ENCODE results near the gene PTPRG. TPM values are rescaled to one million over a fixed set of nuclear protein-coding genes. Genes with fewer than 3 reads are reported as not detected.

Gene PTPRG
- total RNA-seq, 2 donors from 2014 or later, result 0.31 to 1.3 TPM

DNA sequence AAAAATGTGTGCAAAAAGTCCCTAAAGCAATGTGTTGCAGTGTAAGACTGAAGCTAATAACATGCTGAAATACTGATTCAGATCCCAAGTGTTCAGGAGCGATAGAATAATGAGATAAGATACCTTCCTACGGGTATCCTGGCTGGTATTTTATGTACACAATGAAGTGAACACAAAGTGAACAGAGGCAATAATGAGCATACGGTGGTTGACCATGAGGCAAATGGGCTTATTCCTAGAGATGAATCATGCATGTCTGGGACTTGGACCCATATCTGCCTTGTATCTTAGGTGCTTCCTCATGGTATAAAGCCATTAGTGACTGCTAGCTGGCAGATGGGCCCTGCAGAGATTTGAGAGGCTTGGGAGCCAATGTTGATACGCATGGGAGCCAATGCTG is 21.5 kb downstream of the PTPRG start:
- H3K27me3 Mint-ChIP-seq (ENCODE audit: low read depth), result no peaks in the 10 kb centered on the region
- H3K27ac Mint-ChIP-seq, result no peak overlapping the region
- DNase-seq, result no peak
- no peaks in the 10 kb centered on the region for H3K36me3 Mint-ChIP-seq (ENCODE audit: insufficient read depth in 2 of 2)
- H3K9me3 Mint-ChIP-seq, result no peaks in the 10 kb centered on the region
- ATAC-seq (replicated peaks in 1 of 2), result no peak
- no peaks in the 10 kb centered on the region for H3K4me1 Mint-ChIP-seq (ENCODE audit: low read depth)
- H3K4me3 Mint-ChIP-seq, result no peak overlapping the region

DNA sequence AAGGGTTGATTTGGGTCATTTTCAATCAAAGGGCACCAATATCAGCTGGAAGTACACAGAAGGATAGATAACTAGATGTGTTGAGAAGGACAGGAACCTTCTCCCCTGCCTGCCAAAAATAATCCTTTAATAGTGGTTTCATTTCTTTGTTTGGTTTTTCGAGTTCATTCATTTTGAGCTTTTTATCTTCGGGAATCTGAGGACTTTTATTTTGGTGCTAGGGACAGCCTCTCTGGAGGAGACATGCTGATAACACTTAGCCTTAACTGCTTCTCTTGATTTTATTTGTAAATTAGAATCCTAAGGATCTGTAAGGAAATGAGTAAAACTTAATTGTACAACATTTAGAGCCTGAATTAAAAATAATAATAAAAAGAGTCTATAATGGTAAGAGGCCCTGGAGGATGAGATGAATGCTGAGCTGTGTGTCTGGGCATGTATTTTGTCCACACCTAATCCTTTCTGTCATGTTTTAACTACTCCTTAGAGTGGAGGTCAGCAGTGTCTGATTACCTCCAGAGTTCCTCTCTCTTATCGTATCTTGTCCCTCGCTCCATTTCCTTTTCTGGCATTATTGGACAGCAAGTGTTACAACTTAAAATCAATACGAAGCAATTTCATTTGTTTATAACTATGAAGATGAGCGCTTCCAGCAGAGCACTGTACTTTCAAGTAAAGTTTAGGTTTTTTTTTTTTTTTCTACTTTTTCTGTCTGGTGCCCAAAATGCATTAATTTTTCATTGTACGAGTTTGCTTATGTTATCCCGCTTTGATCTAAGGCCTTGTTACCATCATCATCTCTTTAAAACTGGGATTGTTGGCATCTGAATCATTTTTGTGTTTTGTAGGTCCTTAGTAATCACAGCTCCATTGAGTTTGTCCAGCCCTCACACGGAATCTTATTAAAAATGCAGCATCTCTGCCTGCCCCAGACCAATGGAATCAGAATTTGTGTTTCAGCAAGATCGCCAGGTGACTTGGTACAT is 22.8 kb downstream of the PTPRG start:
- no peak for ATAC-seq (replicated peaks in 1 of 2)
- Mint-ChIP-seq H3K36me3 (ENCODE audit: insufficient read depth in 2 of 2) (no peaks in the 10 kb centered on the region), H3K27ac (no peak overlapping the region), H3K9me3 (no peaks in the 10 kb centered on the region), H3K27me3 (ENCODE audit: low read depth) (no peaks in the 10 kb centered on the region), H3K4me1 (ENCODE audit: low read depth) (no peaks in the 10 kb centered on the region), H3K4me3 (no peak overlapping the region)
- DNase-seq, result no peak

DNA sequence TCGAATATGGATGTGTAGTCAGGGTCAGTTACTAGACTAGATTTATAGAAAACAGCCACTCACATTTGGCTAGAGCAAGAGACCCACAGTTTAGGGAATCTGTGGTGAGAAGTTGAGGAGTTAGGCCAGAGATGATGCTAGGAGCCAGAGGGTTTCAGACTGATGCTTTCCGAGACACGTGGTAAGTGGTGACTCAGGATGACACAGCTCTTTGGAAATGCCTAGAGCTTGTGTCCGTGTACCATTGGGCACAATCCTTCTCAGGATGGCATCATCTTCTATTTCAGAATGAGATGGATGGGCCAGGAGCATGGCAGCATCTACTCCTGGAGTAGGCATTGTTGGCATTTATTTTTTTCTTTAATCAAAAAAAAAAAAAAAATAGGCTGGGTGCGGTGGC is 28.5 kb downstream of the PTPRG start:
- H3K9me3 Mint-ChIP-seq, result peaks cover 1 to 2% of the 10 kb centered on the region in 2 donors
- no peaks in the 10 kb centered on the region for H3K27me3 Mint-ChIP-seq (ENCODE audit: low read depth)
- H3K27ac Mint-ChIP-seq, result no peak overlapping the region
- ATAC-seq (replicated peaks in 1 of 2) (no peak), DNase-seq (no peak)
- no peak overlapping the region for H3K4me3 Mint-ChIP-seq
- H3K36me3 Mint-ChIP-seq (ENCODE audit: insufficient read depth in 2 of 2), result no peaks in the 10 kb centered on the region
- no peaks in the 10 kb centered on the region for H3K4me1 Mint-ChIP-seq (ENCODE audit: low read depth)

GRCh38 chr3:61591300-61591699 is 29.9 kb downstream of the PTPRG start:
- DNase-seq, result no peak
- Mint-ChIP-seq H3K27me3 (ENCODE audit: low read depth) (no peaks in the 10 kb centered on the region), H3K4me1 (ENCODE audit: low read depth) (no peaks in the 10 kb centered on the region), H3K4me3 (no peak overlapping the region), H3K9me3 (peaks cover 1 to 2% of the 10 kb centered on the region in 2 donors), H3K36me3 (ENCODE audit: insufficient read depth in 2 of 2) (no peaks in the 10 kb centered on the region), H3K27ac (no peak overlapping the region)
- ATAC-seq (replicated peaks in 1 of 2), result no peak

DNA sequence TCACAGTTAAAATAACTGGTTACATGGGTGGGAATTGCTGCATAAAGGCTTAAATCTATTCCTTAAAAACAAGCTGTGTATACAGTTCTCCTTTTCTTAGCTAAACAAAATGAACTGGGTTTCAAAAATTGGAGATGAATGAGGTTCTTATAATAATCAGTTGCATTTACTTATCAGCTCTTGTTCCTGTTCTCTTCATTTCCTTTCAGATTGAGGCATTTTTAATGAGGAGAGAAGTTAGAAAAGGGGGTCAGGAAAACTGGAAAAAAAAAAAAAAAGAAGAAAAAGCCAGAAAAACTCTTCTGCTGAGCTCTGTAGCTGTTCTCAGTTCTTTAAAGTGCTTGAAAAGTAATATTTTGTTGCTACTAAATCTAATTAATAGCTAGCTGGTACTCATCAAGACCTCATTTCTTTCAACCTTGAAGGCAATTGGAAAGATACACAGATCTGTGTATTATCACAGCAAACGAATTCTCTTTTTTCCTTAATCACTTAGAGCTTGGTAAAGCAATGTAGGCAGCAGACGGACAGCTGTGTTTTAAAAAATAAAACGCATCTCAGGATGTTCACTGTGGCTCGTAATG is 32.2 kb downstream of the PTPRG start:
- no peak for DNase-seq
- H3K4me1 Mint-ChIP-seq (ENCODE audit: low read depth), result no peaks in the 10 kb centered on the region
- no peaks in the 10 kb centered on the region for H3K27me3 Mint-ChIP-seq (ENCODE audit: low read depth)
- peaks cover 1 to 2% of the 10 kb centered on the region in 2 donors for H3K9me3 Mint-ChIP-seq
- ATAC-seq (replicated peaks in 1 of 2), result no peak
- no peaks in the 10 kb centered on the region for H3K36me3 Mint-ChIP-seq (ENCODE audit: insufficient read depth in 2 of 2)
- H3K27ac Mint-ChIP-seq, result no peak overlapping the region
- no peak overlapping the region for H3K4me3 Mint-ChIP-seq

GRCh38 chr3:61594144-61594963 is 33.0 kb downstream of the PTPRG start:
- ATAC-seq (replicated peaks in 1 of 2) (no peak), DNase-seq (no peak)
- Mint-ChIP-seq H3K4me1 (ENCODE audit: low read depth) (no peaks in the 10 kb centered on the region), H3K27ac (no peak overlapping the region), H3K36me3 (ENCODE audit: insufficient read depth in 2 of 2) (no peaks in the 10 kb centered on the region), H3K9me3 (peaks cover 1 to 2% of the 10 kb centered on the region in 2 donors), H3K27me3 (ENCODE audit: low read depth) (no peaks in the 10 kb centered on the region), H3K4me3 (no peak overlapping the region)

DNA sequence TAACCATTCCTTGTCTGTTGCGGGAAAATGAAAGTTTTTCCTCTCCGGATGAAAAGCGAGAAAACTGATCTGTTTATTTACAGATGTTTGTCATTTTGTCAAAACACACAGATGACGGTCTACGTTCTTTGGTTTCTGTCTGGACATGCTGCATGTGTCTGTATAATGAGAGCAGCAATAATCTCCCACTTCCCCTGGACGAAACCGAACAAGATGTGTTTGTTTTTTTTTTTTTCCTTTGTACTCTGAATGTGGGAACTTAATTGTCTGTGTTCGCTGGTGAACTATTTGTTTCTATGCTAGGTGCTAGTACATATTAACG is 33.6 kb downstream of the PTPRG start:
- H3K4me3 Mint-ChIP-seq, result no peak overlapping the region
- H3K27ac Mint-ChIP-seq, result no peak overlapping the region
- DNase-seq (no peak), ATAC-seq (replicated peaks in 1 of 2) (no peak)
- H3K36me3 Mint-ChIP-seq (ENCODE audit: insufficient read depth in 2 of 2), result no peaks in the 10 kb centered on the region
- no peaks in the 10 kb centered on the region for H3K4me1 Mint-ChIP-seq (ENCODE audit: low read depth)
- no peaks in the 10 kb centered on the region for H3K27me3 Mint-ChIP-seq (ENCODE audit: low read depth)
- H3K9me3 Mint-ChIP-seq, result peaks cover 0 to 1% of the 10 kb centered on the region in 2 donors

GRCh38 chr3:61595288-61595687 is 33.9 kb downstream of the PTPRG start:
- Mint-ChIP-seq H3K4me1 (ENCODE audit: low read depth) (no peaks in the 10 kb centered on the region), H3K36me3 (ENCODE audit: insufficient read depth in 2 of 2) (no peaks in the 10 kb centered on the region), H3K9me3 (peaks cover 0 to 1% of the 10 kb centered on the region in 2 donors), H3K27ac (no peak overlapping the region), H3K4me3 (no peak overlapping the region), H3K27me3 (ENCODE audit: low read depth) (no peaks in the 10 kb centered on the region)
- ATAC-seq (replicated peaks in 1 of 2), result no peak
- no peak for DNase-seq

DNA sequence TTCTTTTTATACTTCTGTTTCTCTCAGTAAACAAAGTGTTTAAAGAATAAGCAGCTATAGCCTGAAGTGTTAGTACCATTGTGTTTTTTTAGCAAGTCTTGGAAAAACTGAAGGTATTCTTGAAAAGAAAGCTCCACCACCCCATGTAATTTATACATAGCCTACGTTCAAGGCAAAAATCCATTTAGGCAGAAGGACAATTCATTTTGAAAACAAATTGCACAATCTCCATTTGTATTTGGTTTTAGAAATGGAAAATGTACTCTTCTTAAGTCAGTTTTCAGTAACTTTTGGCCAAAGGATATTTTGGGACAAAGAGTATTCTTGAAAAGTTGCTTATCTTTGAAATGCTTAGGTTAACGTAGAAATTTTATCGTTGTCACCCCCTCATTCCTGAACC is 34.5 kb downstream of the PTPRG start:
- H3K9me3 Mint-ChIP-seq, result peaks cover 0 to 1% of the 10 kb centered on the region in 2 donors
- no peak for ATAC-seq (replicated peaks in 1 of 2)
- DNase-seq, result no peak
- H3K27ac Mint-ChIP-seq, result no peak overlapping the region
- no peaks in the 10 kb centered on the region for H3K27me3 Mint-ChIP-seq (ENCODE audit: low read depth)
- no peaks in the 10 kb centered on the region for H3K36me3 Mint-ChIP-seq (ENCODE audit: insufficient read depth in 2 of 2)
- no peaks in the 10 kb centered on the region for H3K4me1 Mint-ChIP-seq (ENCODE audit: low read depth)
- no peak overlapping the region for H3K4me3 Mint-ChIP-seq

DNA sequence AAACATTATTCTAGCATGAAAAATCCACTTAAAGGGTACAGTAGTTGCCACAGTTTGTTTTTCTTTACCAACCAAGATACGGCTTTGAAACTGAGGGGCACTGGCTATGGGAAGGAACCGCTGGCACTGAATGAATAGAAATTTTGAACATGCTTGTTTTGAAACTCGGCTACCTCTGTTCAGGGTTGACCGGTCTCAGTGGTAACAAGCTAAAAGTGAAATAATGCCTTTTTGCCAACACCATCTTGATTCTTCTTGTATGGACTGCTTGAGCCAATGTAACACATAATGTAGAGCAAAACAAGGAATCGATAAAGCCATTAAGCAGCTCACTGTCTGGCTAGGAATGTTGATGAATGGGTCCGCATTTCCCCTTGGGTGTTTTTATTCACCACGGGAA is 36.5 kb downstream of the PTPRG start:
- DNase-seq (no peak), ATAC-seq (replicated peaks in 1 of 2) (no peak)
- Mint-ChIP-seq H3K36me3 (ENCODE audit: insufficient read depth in 2 of 2) (no peaks in the 10 kb centered on the region), H3K4me3 (no peak overlapping the region), H3K27me3 (ENCODE audit: low read depth) (no peaks in the 10 kb centered on the region), H3K9me3 (peaks cover 0 to 1% of the 10 kb centered on the region in 2 donors), H3K27ac (no peak overlapping the region), H3K4me1 (ENCODE audit: low read depth) (no peaks in the 10 kb centered on the region)

DNA sequence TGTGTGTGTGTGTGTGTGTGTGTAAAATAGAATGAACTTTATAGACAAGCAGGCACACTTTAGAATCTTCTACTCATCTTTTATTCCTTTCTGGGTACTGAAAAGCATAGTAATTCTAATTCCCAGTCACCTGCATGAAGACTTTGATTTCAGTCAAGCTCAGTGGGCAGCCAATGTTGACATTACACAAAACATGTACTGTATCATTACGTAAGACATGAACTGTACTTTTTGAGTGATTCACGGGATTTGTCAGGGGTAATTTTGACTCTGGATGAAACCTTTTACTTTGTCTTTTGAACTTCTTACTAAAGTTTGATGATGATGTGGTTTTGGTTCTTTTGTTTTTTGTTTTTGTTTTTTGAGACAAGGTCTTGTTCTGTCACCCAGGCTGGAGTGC is 38.8 kb downstream of the PTPRG start:
- H3K36me3 Mint-ChIP-seq (ENCODE audit: insufficient read depth in 2 of 2), result no peaks in the 10 kb centered on the region

DNA sequence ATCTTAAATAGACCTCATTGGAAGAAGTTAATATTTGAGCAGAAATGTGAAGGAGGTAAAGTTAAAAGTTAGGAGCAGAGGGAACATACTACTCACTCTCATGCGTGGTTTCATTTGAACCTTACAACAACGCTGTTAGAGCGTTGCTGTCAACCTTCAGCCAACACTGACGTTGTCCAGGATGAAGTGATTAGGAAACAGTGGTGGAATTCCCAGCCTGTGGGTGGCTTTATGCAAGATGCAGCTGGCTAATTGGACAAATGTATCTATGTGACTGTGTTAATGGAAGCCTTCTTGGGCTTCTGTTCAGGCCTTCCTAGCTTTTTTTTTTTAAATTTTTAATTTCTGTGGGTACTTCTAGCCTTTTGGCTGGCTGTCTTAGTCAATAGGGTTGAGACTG is 40.5 kb downstream of the PTPRG start:
- DNase-seq, result no peak
- Mint-ChIP-seq H3K27me3 (ENCODE audit: low read depth) (no peaks in the 10 kb centered on the region), H3K9me3 (no peaks in the 10 kb centered on the region), H3K4me3 (no peak overlapping the region), H3K4me1 (ENCODE audit: low read depth) (no peaks in the 10 kb centered on the region), H3K27ac (no peak overlapping the region), H3K36me3 (ENCODE audit: insufficient read depth in 2 of 2) (no peaks in the 10 kb centered on the region)
- ATAC-seq (replicated peaks in 1 of 2), result no peak

More for the DNA sequence above, 38.8 kb downstream of the PTPRG start:
- no peak overlapping the region for H3K27ac Mint-ChIP-seq
- no peak for DNase-seq
- H3K9me3 Mint-ChIP-seq, result no peaks in the 10 kb centered on the region
- H3K4me1 Mint-ChIP-seq (ENCODE audit: low read depth), result no peaks in the 10 kb centered on the region
- no peak overlapping the region for H3K4me3 Mint-ChIP-seq
- no peak for ATAC-seq (replicated peaks in 1 of 2)
- no peaks in the 10 kb centered on the region for H3K27me3 Mint-ChIP-seq (ENCODE audit: low read depth)

- no peaks in the 10 kb centered on the region for H3K36me3 Mint-ChIP-seq (ENCODE audit: insufficient read depth in 2 of 2)
- H3K4me1 Mint-ChIP-seq (ENCODE audit: low read depth), result no peaks in the 10 kb centered on the region
Observed at GRCh38 chr3:61602466-61602865, 41.1 kb downstream of the PTPRG start.

More at GRCh38 chr3:61602466-61602865, 41.1 kb downstream of the PTPRG start:
- DNase-seq (no peak), ATAC-seq (replicated peaks in 1 of 2) (no peak)
- H3K27ac Mint-ChIP-seq, result no peak overlapping the region
- no peak overlapping the region for H3K4me3 Mint-ChIP-seq
- H3K27me3 Mint-ChIP-seq (ENCODE audit: low read depth), result no peaks in the 10 kb centered on the region
- no peaks in the 10 kb centered on the region for H3K9me3 Mint-ChIP-seq

Measured in activated T-cell treated with anti-CD3 and anti-CD28 coated beads, Interleukin-2, amount 50 U/mL, for 72 hours (primary cell).